Activated CD4-positive, CD25-positive, alpha-beta regulatory T cell treated with anti-CD3 and anti-CD28 coated beads, Interleukin-2, amount 50 U/mL, for 24 hours (primary cell): ENCODE data around the gene HTR2A.

Source experiments
- ATAC-seq, 2 donors: fragments of 150-1000 bp; cut with Tn5 transposase; one replicate each; pipeline ENCODE4 v1.10.0; 2021; ENCODE audit warnings: mild to moderate bottlenecking in 1 of 2, moderate library complexity in 1 of 2

Gene HTR2A

GRCh38 chr13:46804391-46804815, 92.5 kb downstream of the HTR2A start:
- peak in 1 of 2 donors; percentile 36 for ATAC-seq

GRCh38 chr13:46803586-46803985, 93.3 kb downstream of the HTR2A start:
- ATAC-seq = no peak

- ATAC-seq = no peak
Measured at GRCh38 chr13:46801858-46802257, 95.0 kb downstream of the HTR2A start.

DNA sequence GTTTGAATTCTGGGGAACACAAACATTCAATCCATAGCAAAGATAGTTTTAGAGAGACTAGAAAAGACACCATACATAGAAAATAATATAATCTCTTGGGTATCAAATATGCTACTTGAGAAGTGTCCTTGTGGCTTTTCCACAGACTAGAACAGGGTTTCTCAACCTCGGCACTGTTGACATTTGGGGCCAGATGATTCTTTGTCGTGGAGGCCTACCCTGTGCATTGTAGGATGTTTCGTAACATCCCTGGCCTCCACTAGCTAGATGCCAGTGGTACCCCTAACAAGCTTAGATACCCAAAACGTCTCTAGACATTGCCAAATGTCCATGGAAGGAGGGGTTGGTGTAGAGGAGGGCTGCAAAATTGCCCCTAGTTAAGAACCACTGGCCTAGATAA, 97.7 kb downstream of the HTR2A start:
- ATAC-seq = no peak

DNA sequence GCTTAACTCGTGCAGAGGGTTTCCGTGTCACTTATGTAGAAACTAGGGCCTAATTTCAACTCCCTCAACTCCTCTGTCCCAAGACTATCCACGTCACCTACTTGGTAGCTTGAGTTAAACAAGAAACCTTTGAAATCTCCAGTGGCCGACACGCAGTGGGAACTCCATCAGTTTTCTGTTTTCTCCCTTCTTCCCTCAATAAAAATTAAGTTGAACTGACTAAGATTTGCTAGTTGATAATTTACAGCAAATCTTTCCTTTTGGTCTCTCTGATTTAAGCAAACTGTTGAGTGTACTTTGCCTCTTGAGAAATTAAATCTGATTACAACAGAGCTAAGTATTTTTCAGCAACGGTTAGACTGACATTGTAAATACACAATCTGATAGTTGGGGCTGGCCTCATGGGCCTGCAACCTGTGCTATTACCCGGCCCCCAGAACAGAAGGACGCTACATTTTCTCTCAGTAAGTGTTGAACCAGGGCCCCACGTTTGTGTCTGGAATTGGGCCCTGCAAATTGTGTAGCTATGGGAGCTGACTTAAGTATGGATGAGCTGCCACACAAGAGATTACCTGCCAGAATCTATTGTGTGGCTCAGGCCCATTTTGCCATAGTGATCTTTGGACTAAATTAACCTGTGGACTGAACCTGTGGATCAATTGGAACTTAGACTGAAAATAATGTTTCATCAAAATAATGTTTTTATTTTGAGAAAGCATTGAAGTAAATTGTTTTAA, 99.2 kb downstream of the HTR2A start:
- ATAC-seq = no peak

- peak; percentile 87 to 89 for ATAC-seq
Measured at GRCh38 chr13:46796515-46797474, 100.1 kb downstream of the HTR2A start, which contains the start of gene ESD. TSS of gene ESD (minus strand) at chr13:46797161. CDS start at chr13:46791413, 5,748 bp downstream.

DNA sequence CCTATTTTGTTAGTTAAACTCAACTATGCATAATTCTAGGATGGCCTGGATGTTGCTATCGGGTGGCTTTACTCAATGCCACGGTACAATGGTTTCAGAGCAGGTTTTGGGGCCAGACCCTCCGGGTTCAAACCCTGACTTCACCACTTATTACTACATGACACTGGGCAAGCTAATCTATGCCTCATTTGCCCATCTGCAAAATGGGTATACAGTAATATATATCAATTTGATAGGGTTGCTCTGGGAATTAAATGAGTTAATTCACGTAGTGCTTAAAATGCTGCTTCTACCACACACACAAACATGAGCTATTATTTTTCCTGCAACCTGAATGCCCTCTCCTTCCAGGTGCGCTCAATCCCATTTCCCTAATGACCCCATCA, 100.7 kb downstream of the HTR2A start:
- no peak for ATAC-seq

GRCh38 chr13:46795321-46795720, 101.5 kb downstream of the HTR2A start:
- ATAC-seq = no peak

DNA sequence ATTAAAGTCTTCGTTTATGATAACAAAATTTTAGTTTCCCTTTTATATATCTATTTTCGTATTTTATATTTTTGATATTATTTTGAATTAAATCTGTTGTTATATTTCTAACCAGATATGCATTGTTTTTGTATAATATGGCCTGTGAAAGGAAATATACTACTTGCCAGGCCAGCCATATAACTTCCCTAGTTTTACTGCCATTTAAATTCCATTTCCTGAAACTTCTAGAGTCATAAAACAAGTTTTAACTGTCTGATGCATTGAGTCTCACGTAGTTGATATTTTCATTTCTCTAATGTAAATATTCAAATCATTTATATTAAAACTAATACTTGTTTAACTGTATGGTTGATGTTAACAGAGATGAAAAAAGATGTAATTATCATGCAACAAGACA, 113.3 kb downstream of the HTR2A start:
- ATAC-seq = no peak

DNA sequence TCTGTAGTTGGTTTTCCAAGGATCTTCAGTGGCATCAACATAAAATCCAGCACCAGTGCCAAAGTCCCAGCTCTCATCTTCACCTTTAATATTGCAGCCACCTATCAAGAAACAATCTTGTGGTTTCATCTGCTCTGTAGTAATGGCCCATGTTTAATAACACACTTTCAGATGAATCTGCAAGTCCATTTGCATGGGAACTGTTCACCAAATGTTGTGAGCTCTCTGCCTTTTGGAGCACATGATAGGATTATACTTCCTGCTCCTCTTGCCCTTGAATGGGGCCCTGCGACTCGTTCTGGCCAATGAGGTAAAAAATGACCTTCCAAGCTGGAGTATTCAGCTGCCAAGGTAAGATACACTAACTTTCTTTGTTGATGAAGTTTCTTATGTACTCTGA, 114.2 kb downstream of the HTR2A start:
- no peak for ATAC-seq

GRCh38 chr13:46782066-46782465, 114.8 kb downstream of the HTR2A start:
- no peak for ATAC-seq
